GM18873 (cell line): ENCODE data around the gene NKX6-1.

Source experiments
- ATAC-seq: cut with Tn5 transposase; IDR thresholded peaks from one replicate; pipeline ENCODE4 v1.9.1; 2021; ENCODE audit warnings: mild to moderate bottlenecking, moderate library complexity, moderate number of reproducible peaks; ENCODE audit not compliant: unreplicated experiment, low FRiP score

Gene NKX6-1

GRCh38 chr4:84499624-84499982 is 511 bp upstream of the NKX6-1 start:
- ATAC-seq: no peak

GRCh38 chr4:84498203-84498934 is 723 bp downstream of the NKX6-1 start:
- no peak for ATAC-seq

DNA sequence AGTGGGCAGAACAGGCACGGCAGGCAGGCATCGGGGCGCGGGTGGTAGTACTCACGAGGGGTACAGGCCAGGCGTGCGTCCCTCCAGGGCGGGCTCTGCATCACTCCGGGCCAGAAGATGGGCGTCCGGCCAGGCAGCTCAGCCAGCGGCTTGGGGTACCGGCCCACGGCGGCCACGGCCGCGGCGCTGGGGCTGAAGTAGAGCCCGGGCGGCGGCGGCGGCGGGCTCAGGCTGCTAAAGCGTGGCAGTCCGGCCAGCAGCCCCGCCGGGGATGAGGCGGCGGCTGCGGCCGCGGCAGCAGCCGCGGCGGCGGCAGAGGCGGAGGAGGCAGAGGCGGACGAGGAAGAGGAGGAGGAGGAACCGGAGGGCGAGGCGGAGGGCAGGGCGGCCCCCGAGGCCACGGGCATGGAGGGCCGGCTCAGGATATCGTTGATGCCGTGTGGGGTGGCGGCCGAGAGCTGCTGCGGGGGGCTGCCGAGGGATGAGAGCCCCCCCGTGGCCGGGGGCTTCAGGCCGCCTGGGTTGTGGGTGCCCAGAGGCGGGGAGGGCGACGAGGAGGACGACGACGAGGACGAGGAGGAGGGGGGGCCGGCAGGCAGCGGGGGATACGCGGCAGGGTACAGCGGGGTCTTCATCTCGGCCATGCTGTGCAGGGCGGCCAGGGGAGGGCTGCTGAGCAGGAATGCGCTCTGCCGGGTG is 1.4 kb downstream of the NKX6-1 start:
- no peak for ATAC-seq

- no peak for ATAC-seq
These were observed 2.2 kb downstream of the NKX6-1 start for GRCh38 chr4:84496706-84497503.

GRCh38 chr4:84496331-84496705 is 2.8 kb downstream of the NKX6-1 start:
- ATAC-seq: no peak

DNA sequence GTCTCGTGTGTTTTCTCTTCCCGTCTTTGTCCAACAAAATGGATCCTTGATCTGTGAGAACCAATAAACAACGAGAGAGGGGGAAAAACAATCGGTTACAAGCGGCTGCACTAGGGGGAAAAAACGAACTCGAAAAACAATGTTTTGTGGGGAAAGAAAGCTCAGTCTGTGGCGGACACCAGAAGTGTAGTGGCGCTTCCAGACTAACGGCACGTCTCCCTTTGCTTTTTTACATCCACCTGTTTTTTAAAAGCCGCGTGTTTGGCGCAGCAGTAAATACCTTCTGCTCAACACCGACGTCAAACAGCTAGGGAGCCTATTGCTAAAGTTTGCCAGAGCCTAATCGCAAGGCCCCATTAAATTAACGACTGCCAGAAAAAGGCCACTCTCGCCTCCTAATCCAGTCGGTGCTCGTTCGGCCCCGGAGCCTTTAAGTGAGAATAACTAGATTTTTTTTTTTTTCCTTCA is 3.3 kb downstream of the NKX6-1 start:
- no peak for ATAC-seq

- ATAC-seq: no peak
These were observed 3.8 kb downstream of the NKX6-1 start for GRCh38 chr4:84495118-84495793.

- ATAC-seq: no peak
These were observed 4.6 kb downstream of the NKX6-1 start for GRCh38 chr4:84494531-84494930.

- ATAC-seq: no peak
These were observed 5.0 kb downstream of the NKX6-1 start for GRCh38 chr4:84494076-84494475.

- ATAC-seq: no peak
These were observed 5.8 kb downstream of the NKX6-1 start for GRCh38 chr4:84493092-84493850.

DNA sequence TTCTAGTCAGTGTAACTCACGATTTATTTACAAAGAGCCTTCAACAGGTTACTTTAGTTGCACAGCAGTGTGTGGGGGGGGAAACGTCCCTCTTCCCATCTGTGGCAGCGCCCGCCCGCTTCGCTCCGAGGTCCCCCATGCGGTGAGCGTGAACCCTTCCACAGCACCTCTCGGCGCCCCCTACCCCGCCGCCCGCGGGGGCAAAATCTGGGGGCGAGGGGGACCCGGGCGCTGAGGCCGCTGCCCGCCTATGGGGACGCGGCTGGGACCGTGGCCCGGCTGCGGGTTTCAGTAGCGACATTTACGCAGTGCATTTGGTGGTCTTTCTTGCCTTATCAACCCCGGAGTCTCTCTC is 6.4 kb downstream of the NKX6-1 start:
- ATAC-seq: no peak

GRCh38 chr4:84492290-84492689 is 6.8 kb downstream of the NKX6-1 start:
- no peak for ATAC-seq

GRCh38 chr4:84491481-84491880 is 7.6 kb downstream of the NKX6-1 start:
- ATAC-seq: no peak

- no peak for ATAC-seq
These were observed 8.4 kb downstream of the NKX6-1 start for GRCh38 chr4:84490663-84491062.

- ATAC-seq: no peak
These were observed 14.9 kb downstream of the NKX6-1 start for GRCh38 chr4:84484236-84484635.

- no peak for ATAC-seq
These were observed 15.4 kb downstream of the NKX6-1 start for GRCh38 chr4:84483688-84484087.

- ATAC-seq: no peak
These were observed 16.2 kb downstream of the NKX6-1 start for GRCh38 chr4:84482564-84483563.

DNA sequence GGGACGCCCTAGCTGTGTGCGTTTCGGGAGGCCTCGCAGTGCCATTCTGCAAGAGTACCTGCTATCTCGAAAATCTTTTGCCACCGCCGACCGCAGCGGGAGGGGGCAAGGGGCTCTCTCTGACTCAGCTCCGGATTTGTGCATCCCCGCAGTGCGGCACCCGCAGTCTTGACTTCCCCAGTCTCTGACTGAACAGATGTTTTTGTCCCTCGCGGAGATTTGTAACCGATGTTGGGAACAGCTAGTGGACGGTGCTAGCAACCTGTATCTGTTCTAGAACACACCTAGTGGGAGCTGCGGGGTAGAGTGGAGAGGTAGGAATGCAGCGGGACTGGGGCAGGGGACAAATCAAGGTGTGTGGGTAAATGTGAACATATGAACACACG is 17.2 kb downstream of the NKX6-1 start:
- no peak for ATAC-seq
